SU-DHL-6 (cell line): Measurements from ENCODE around the gene ZNF674.
"Not testable (repeated sequence)": the region's sequence is repeated elsewhere in the genome, so short reads cannot be mapped to it uniquely, and the experiment has no call there.

ENCODE experiments used
- H2AFZ ChIP-seq: fragments of 200-600 bp; sonication (generic); 2 replicates; pipeline ENCODE4 v1.6.1; 2014; ENCODE audit warnings: low read depth, mild to moderate bottlenecking, moderate library complexity, mixed read lengths, antibody characterized with exemption, low read length; ENCODE audit not compliant: severe bottlenecking
- H3F3A ChIP-seq: fragments of 200-600 bp; shearing (Covaris generic); 2 replicates; pipeline ENCODE4 v1.6.0; 2016; ENCODE audit warnings: antibody characterized with exemption, mild to moderate bottlenecking; ENCODE audit not compliant: insufficient read depth
- H3K27ac ChIP-seq: fragments of 200-600 bp; sonication (generic); 2 replicates; pipeline ENCODE4 v1.5.1; 2016; ENCODE audit warnings: low read depth, mild to moderate bottlenecking, low read length, moderate library complexity, mixed read lengths
- H3K27me3 ChIP-seq: fragments of 200-600 bp; sonication (generic), shearing (Covaris generic); 2 replicates; pipeline ENCODE4 v1.6.0; 2014; ENCODE audit warnings: mild to moderate bottlenecking, low read length
- H3K36me3 ChIP-seq: fragments of 200-600 bp; sonication (generic); 2 replicates; pipeline ENCODE4 v1.6.1; 2014; ENCODE audit warnings: mild to moderate bottlenecking, low read length, mixed read lengths
- H3K4me2 ChIP-seq: fragments of 300-600, 200-600 bp; shearing (Covaris generic), sonication (generic); 2 replicates; pipeline ENCODE4 v1.6.0; 2014; ENCODE audit warnings: low read length, low read depth, mild to moderate bottlenecking; ENCODE audit not compliant: poor library complexity, severe bottlenecking
- H3K4me3 ChIP-seq: fragments of 200-600 bp; sonication (generic); 2 replicates; pipeline ENCODE4 v1.5.1; 2014; ENCODE audit warnings: antibody characterized with exemption, low read length, mild to moderate bottlenecking, mixed read lengths; ENCODE audit not compliant: insufficient read depth, poor library complexity, severe bottlenecking
- H3K79me2 ChIP-seq: fragments of 200-600 bp; sonication (generic); 2 replicates; pipeline ENCODE4 v1.6.1; 2014; ENCODE audit warnings: mild to moderate bottlenecking, low read length, moderate library complexity; ENCODE audit not compliant: insufficient read depth
- H3K9ac ChIP-seq: fragments of 200-600 bp; sonication (generic); 2 replicates; pipeline ENCODE4 v1.7.0; 2014; ENCODE audit warnings: mild to moderate bottlenecking, low read length
- H3K9me2 ChIP-seq: fragments of 200-600 bp; sonication (generic); replicated peaks from 2 replicates; pipeline ENCODE4 v1.6.1; 2014; ENCODE audit warnings: low read length; ENCODE audit not compliant: insufficient read depth
- H3K9me3 ChIP-seq: fragments of 200-600 bp; sonication (generic); 2 replicates; pipeline ENCODE4 v1.6.1; 2014; ENCODE audit warnings: low read length, mixed read lengths; ENCODE audit not compliant: insufficient read depth
- H4K20me1 ChIP-seq: fragments of 200-600 bp; sonication (generic); 2 replicates; pipeline ENCODE4 v1.6.1; 2014; ENCODE audit warnings: low read depth, mild to moderate bottlenecking, antibody characterized with exemption, low read length, moderate library complexity, mixed read lengths
- CTCF ChIP-seq: fragments of 200-600 bp; sonication (generic); IDR thresholded peaks from one replicate; pipeline ENCODE4 v1.5.1; 2017; ENCODE audit warnings: antibody characterized with exemption, mild to moderate bottlenecking, low read length, moderate library complexity; ENCODE audit not compliant: insufficient read depth, poor library complexity, severe bottlenecking
- EZH2phosphoT487 ChIP-seq: fragments of 200-600 bp; sonication (generic), shearing (Covaris generic); conservative IDR thresholded peaks from 2 replicates; pipeline ENCODE4 v1.6.1; 2018; ENCODE audit warnings: mild to moderate bottlenecking, antibody characterized with exemption, low read length, moderate library complexity, mixed read lengths

The ZNF674 gene

GRCh38 chrX:46531442-46531841 is 13.8 kb downstream of the ZNF674 start:
- H3K9ac ChIP-seq: no peak overlapping the region
- no peak overlapping the region for H3K4me2 ChIP-seq
- no peaks in the 10 kb centered on the region for H3F3A ChIP-seq
- H3K4me3 ChIP-seq: no peak overlapping the region
- no peak overlapping the region for H3K27ac ChIP-seq
- no peaks in the 10 kb centered on the region for H3K79me2 ChIP-seq
- TF ChIP-seq CTCF (no peak), EZH2phosphoT487 (no peak)
- H3K9me2 ChIP-seq: no peaks in the 10 kb centered on the region
- H3K27me3 ChIP-seq: no peaks in the 10 kb centered on the region
- H2AFZ ChIP-seq: no peak overlapping the region
- no peaks in the 10 kb centered on the region for H3K9me3 ChIP-seq
- no peaks in the 10 kb centered on the region for H4K20me1 ChIP-seq
- no peaks in the 10 kb centered on the region for H3K36me3 ChIP-seq

DNA sequence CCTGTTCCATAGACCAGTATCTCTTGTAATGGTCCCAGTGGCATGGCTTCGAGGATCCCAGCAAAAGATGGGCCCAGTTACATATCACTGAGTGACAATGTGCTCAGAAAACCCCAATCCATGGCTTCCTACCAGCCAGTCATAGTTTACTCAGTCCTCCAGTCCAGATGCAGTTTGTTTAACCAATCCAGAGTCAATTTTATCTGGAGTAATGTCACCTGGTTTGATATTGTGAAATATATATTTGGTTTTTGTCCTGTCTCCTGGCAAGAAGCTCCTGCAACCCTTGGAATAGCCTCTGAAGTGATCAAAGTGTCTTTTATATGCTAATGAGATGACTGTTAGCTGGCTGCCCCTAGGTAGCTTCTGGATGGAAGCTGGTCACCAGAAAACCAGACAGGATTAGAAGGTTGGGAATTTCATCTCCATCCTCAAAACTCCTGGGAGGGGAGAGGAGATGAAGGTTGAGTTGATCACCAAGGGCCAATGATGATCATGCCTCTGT is 14.8 kb downstream of the ZNF674 start:
- H3K9ac ChIP-seq, H3K4me3 ChIP-seq, H3K36me3 ChIP-seq, H3F3A ChIP-seq, H2AFZ ChIP-seq, H3K9me3 ChIP-seq, H3K4me2 ChIP-seq, H3K27me3 ChIP-seq, H3K79me2 ChIP-seq, H4K20me1 ChIP-seq, H3K9me2 ChIP-seq, H3K27ac ChIP-seq: not testable (repeated sequence)

GRCh38 chrX:46529740-46530403 is 15.3 kb downstream of the ZNF674 start:
- H3K4me2 ChIP-seq, H3K4me3 ChIP-seq, H3K9me2 ChIP-seq, H2AFZ ChIP-seq, H3K27ac ChIP-seq, H3K79me2 ChIP-seq, H3K27me3 ChIP-seq, H4K20me1 ChIP-seq, H3F3A ChIP-seq, H3K9me3 ChIP-seq, H3K9ac ChIP-seq, H3K36me3 ChIP-seq: not testable (repeated sequence)

DNA sequence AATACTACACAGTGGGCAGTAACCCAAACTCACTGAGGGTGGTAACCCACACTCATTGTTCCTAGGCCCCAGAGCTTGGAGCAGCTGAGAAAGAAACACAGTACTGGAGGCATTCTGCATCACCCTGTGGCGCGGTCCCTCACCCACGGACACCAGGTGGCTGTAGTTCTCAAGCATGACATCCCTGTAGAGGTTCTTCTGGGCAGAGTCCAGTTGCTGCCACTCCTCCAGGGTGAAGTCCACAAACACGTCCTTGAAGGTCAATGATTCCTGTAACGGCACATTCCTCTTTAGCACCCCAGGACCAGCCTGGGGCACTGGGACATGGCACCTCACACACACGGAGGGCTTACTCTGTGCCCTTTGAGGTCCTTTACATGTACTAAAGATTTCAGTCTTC is 16.6 kb downstream of the ZNF674 start:
- not testable (repeated sequence) for H2AFZ ChIP-seq, H3K27ac ChIP-seq, H4K20me1 ChIP-seq, H3K4me2 ChIP-seq, H3K27me3 ChIP-seq, H3K9me2 ChIP-seq, H3K36me3 ChIP-seq, H3F3A ChIP-seq, H3K4me3 ChIP-seq, H3K79me2 ChIP-seq, H3K9ac ChIP-seq, H3K9me3 ChIP-seq

DNA sequence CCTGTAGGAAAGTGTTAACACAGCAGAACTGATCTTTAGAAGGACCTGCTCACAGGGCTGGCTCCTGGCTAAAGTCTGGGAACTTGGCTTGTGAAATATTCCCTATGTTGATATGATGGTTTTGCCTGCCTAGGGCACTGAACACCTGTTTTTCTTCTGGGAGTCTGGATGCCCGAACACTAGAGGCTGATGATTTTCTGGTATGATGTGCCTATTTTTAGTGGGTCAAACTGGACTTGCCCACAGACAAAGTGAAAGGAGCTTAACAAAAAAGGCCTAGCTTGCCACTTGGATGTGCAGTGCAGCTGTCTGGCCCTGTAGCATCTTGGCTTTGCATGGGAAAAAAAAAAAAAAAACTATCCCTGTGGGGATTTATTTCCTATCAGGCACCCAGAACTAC is 39.1 kb downstream of the ZNF674 start:
- H3K79me2 ChIP-seq: no peaks in the 10 kb centered on the region
- H2AFZ ChIP-seq: no peak overlapping the region
- H4K20me1 ChIP-seq: no peaks in the 10 kb centered on the region
- H3K9me3 ChIP-seq: no peaks in the 10 kb centered on the region
- H3K27ac ChIP-seq: no peak overlapping the region
- H3K4me3 ChIP-seq: no peak overlapping the region
- H3K9ac ChIP-seq: no peak overlapping the region
- H3K27me3 ChIP-seq: no peaks in the 10 kb centered on the region
- no peak overlapping the region for H3K4me2 ChIP-seq
- H3K9me2 ChIP-seq: no peaks in the 10 kb centered on the region
- no peaks in the 10 kb centered on the region for H3F3A ChIP-seq
- no peaks in the 10 kb centered on the region; the same call in 1 of the 2 replicates for H3K36me3 ChIP-seq
- no peak for TF ChIP-seq EZH2phosphoT487
